ENCODE results near the gene RNF144A.

DNA sequence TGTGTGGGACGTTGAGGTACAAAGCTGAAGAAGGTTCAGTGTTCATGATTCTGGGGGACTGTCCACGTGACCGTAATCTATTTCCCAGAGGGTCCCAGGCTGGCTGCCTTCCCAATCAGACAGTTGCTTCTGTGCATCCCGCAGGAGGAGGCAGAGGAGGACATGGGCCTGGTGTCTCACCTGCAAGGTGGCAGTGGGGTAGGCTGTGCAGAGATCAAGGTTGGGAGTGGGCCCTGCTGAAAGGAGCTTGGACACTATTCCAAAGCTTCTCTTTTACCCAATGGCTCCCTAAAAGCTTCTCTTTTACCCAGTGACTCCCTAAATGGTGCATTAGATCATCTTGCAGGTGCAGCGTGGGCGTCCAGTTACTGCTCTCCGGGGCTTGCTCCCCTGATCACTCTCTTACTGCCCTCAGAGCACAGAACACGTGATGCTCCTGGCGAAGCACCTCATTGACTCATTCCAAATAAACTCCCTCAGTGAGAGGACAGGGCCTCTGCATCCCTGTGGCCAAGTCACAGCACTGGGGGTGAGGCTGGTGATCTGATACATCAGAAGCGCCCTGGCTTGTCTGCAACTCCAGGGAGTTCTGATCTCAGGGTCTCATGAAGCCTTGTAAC is 41.5 kb downstream of the RNF144A start:
- TF ChIP-seq, protein P1, sequence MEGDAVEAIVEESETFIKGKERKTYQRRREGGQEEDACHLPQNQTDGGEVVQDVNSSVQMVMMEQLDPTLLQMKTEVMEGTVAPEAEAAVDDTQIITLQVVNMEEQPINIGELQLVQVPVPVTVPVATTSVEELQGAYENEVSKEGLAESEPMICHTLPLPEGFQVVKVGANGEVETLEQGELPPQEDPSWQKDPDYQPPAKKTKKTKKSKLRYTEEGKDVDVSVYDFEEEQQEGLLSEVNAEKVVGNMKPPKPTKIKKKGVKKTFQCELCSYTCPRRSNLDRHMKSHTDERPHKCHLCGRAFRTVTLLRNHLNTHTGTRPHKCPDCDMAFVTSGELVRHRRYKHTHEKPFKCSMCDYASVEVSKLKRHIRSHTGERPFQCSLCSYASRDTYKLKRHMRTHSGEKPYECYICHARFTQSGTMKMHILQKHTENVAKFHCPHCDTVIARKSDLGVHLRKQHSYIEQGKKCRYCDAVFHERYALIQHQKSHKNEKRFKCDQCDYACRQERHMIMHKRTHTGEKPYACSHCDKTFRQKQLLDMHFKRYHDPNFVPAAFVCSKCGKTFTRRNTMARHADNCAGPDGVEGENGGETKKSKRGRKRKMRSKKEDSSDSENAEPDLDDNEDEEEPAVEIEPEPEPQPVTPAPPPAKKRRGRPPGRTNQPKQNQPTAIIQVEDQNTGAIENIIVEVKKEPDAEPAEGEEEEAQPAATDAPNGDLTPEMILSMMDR (conservative IDR thresholded peaks at IDR 0.05; ENCODE audit: low read depth in 2 of 2): no peak
- no peak for TF ChIP-seq EZH2 (IDR thresholded peaks at IDR 0.05; ENCODE audit: low read depth, unreplicated experiment)
